CD1c-positive myeloid dendritic cell (primary cell): ENCODE measurements around the gene SPINK2.

ENCODE experiments used
- DNase-seq: peaks from one replicate; pipeline ENCODE4 v3.0.0-alpha.2; 2016; ENCODE audit errors: extremely low spot score

SPINK2 gene

DNA sequence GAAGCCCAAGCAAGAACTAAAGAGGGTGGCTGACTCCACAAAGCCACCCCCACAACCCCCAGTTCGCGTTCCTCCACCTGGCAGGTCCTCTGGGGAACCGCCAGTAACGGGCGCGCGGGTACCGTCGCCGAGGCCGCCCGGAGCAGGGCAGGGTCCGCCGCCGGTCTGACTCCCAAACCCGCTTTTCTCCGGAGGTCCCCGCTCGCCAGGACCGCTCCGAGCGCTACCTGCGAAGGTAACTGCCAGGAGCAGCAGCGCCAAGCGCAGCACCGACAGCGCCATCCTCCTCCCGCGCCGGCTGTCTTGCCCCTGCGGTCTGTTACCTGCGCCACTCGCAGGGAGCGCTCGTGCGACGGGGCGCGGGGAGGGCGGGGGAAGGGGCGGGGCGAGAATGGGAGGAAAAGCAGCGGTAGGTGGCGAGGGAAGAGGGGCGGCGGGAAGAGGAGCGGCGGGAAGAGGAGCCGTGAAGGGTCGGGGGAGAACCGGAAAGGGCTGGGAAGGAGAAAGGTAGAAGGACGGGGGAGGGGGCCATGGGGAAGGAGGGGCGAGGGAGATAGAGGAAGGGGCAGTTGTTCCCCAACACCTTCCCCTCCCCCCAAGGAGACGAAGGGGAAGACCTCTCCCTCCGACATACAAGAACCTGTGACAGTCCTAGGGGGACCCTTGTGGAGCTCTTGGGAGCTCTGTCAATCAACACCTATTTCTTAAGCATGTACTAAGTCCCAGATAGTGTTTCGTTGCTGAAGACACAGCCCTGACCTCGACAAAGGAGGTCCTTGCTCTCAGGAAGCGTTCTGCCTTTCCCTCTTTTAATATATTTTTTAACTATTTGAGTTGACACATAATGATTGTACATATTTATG lies at the start of gene SPINK2:
SPINK2 (minus strand) TSS at position 321 of the 863 bp plus-strand sequence; CDS start at position 282, 39 bp downstream.
- peak; percentile 32 for DNase-seq

GRCh38 chr4:56870946-56871345 lies 49.4 kb upstream of the SPINK2 start:
- no peak for DNase-seq

DNA sequence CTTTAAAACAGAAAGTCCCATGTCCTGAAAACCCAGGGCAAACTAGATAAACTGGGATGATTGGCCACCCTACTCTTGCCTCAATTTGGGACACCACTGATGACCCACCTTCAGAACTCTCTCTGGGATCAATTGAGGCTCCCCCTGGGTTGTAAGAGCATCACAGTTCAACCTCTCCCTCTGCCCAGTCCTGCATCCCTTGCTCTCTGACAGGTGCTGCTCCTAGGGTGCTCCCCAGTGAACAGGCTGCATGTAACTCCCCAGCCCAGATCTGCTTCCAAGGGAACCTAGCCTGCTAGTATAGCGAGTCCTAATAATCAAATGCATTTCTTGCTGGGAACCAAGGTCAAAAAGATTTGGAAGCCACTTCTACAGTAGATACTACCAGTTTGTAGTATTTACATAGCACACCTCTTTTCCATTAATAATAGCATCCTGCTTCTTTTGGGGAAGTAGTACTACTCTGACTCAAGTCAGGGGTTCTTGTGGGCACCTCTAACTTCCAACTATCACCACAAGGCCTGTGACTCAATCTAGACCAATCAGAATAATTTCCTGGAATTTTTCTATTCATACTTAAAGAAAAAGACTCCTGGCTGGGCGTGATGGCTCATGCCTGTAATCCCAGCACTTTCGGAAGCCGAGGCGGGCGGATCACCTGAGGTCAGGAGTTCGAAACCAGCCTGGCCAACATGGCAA lies 42.1 kb upstream of the SPINK2 start:
- peak; percentile 71 for DNase-seq

DNA sequence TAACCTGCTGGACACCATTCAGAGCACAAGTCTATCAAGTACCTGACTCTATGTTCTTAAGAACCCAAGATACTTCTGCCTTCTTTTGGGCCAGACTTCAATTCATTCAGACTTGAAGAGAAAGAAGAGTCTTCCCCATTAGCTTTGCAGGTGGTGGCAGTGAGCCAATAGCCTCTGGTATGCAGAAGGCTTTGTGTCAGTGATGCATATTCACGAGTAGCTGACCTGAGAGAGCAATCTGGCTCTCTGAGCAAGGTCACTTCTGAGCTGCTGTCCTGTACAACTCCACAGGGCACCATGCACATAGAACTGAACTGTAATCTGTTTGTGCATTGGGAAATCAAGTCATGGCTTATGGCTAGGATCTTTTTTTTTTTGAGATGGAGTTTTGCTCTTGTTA lies 39.9 kb upstream of the SPINK2 start:
- no peak for DNase-seq

DNA sequence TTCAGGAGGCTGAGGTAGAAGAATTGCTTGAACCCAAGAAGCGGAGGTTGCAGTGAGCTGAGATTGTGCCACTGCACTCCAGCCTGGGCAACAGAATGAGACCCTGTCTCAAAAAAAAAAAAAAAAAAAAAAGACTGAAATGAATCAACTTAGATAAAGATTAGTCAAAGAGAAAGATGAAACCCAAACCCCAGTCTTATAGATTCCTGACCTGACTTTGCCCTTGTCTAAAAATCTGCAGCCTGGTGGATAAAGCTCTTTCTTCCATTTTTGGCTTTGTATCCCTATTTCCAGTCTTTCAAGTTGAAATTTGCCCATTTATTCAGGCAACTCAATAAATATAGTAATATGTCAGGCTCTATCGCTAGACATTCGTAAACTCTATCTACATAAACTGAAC lies 39.3 kb upstream of the SPINK2 start:
- DNase-seq: no peak

- no peak for DNase-seq
These were observed 38.3 kb upstream of the SPINK2 start for GRCh38 chr4:56859841-56860240.

- DNase-seq: no peak
These were observed 36.3 kb upstream of the SPINK2 start for GRCh38 chr4:56857601-56858309.

GRCh38 chr4:56856656-56857055 lies 35.2 kb upstream of the SPINK2 start:
- no peak for DNase-seq

DNA sequence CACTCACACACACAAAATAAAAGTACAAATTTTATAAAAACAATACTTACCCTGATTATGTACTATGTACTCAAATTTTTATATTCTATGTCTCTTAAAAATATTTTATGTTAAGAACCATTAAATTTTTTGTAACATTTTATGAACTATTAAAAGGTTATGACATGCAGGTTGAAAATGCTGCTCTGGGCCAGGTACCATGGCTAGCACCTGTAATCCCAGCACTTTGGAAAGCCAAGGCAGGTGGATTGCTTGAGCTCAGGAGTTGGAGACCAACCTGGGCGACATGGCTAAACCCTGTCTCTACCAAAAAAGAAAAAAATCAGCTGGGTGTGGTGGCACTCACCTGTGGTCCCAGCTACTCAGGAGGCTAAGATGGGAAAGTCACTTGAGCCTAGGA lies 29.4 kb upstream of the SPINK2 start:
- no peak for DNase-seq

DNA sequence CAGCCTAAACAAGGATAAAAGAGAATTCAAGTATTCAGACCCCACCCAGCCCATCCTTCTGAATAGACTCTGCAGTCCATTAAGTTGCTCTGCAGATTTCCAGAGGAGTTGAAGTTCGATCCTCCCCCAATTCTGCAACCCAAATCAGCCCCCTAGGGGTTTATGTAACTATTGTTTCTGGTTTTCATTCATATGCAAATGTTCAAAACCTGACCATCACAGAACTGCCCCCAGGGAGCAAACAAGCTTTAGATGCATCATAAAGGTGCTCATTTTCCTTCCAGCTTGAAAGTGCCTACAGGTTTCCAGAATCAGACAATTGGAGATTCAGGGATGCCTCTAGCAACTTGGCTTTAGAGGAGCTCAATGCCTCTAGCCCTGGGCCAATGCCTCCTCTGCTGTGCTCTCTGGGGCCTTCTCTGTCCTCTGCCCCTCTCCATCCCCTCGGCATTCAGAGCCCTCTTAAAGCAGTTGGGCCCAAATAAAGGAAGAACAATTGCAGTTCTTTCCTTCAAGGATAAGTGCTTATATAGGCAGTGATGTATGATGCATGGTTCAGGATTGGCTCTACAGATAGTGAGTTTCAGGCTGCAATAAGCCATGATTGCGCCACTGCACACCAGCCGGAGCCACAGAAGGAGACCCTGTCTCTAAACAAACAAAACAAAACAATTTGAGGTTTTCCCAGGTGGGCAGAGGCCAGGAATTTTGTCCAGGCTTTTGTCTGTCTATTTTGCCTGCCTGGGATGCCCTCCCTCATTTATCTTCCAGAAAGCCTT lies 23.5 kb upstream of the SPINK2 start:
- DNase-seq: no peak

GRCh38 chr4:56843421-56843899 lies 22.0 kb upstream of the SPINK2 start:
- DNase-seq: no peak

DNA sequence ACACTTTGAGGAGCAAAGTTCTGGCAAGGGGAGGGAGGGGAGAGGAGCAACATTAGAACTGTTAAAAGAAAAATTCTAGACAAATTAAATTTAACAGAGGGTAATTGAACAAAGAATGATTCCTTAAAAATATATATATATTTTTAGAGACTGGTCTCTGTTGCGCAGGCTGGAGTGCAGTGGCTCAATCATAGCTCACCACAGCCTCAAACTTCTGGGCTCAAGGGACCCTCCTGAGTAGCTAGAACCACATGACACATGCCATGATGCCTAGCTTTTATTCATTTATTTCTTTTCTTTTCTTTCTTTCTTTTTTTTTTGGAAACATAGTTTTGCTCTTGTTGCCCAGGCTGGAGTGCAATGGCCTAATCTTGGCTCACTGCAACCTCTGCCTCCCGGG lies 19.1 kb upstream of the SPINK2 start:
- DNase-seq: no peak

GRCh38 chr4:56828784-56829535 lies 7.5 kb upstream of the SPINK2 start:
- no peak for DNase-seq

GRCh38 chr4:56823933-56824600 lies 2.6 kb upstream of the SPINK2 start:
- no peak for DNase-seq

GRCh38 chr4:56818797-56819196 lies 2.7 kb downstream of the SPINK2 start:
- DNase-seq: no peak

GRCh38 chr4:56817840-56818491 lies 3.5 kb downstream of the SPINK2 start:
- DNase-seq: no peak

DNA sequence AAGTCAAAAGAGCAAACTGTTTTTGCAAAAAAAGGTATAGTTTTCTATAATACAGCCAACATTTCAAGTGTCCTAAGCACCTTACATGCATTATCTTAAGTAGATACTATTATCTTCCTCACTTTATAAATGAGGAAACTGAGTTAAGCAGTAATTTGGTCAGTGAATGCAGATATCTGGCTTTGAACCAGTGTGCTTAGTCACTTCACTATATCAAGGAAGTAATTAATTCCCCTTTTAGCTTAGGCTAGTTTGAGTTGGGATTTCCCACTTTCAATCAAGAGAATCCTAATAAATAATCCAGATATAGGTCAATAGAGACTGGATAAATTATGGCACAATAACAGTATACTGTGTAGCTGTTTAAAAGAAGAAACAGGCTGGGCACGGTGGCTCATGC lies 14.8 kb downstream of the SPINK2 start:
- peak; percentile 56 for DNase-seq

DNA sequence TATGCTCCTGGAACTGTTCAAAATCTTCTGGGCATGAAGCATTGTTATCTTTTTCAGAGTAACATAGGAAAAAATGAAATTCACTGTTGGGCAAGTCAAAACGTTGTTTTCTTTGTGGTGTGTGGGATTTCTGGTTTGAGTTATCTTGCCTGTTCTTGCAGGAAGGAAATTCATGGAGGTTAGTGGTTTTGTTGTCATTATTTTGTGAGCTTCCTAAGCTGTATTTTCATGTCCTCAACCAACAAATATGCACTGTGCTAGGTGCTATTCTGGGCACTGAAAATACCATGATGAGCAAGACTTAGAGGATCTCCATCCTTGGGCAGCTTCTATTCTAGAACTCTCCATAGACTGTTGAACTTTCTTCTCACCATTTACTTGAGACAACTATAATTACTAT lies 16.9 kb downstream of the SPINK2 start:
- DNase-seq: no peak

DNA sequence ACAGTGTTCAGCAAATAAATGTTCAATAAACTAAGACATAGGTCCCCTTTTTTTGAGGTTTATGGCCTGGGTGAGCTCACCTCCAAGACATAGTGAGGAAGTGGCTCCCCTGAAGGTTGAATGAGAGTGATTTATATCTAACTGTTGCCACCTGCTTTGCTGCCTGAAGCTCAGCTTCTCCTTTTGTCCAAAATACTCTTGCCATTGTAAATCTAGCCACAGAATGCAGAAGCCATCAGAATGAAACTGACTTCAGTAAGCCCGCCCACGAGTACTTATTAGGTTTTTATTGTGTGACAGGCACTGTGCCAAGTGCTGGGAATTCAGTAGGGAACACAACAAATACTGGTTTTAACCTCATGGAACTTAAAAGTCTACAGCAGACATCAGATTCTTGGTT lies 18.0 kb downstream of the SPINK2 start:
- DNase-seq: peak; percentile 91
